ENCODE data around the gene ROCK1. TPM values are rescaled to one million over a fixed set of nuclear protein-coding genes. Genes with fewer than 3 reads are reported as not detected.

The ROCK1 gene
- total RNA-seq, 2 donors from 2014 or later: 20.7 to 26.2 TPM

- no peak for DNase-seq (ENCODE audit: low spot score)
- peaks cover 0 to 47% of the 10 kb centered on the region in 2 donors for H3K4me1 ChIP-seq
- H3K4me3 ChIP-seq: no peak overlapping the region
- H3K27me3 ChIP-seq: no peaks in the 10 kb centered on the region
- no peak for TF ChIP-seq CTCF (IDR thresholded peaks at IDR 0.05)
- H3K27ac ChIP-seq: no peak overlapping the region
- H3K9me3 ChIP-seq: no peaks in the 10 kb centered on the region
- H3K36me3 ChIP-seq: no peaks in the 10 kb centered on the region
These were observed 11.5 kb downstream of the ROCK1 start for GRCh38 chr18:21100146-21100545.

- H3K27ac ChIP-seq: no peak overlapping the region
- no peaks in the 10 kb centered on the region for H3K27me3 ChIP-seq
- no peak for DNase-seq (ENCODE audit: low spot score)
- H3K4me1 ChIP-seq: peaks cover 0 to 44% of the 10 kb centered on the region in 2 donors
- H3K4me3 ChIP-seq: no peak overlapping the region
- H3K36me3 ChIP-seq: no peaks in the 10 kb centered on the region
- H3K9me3 ChIP-seq: no peaks in the 10 kb centered on the region
- no peak for TF ChIP-seq CTCF (IDR thresholded peaks at IDR 0.05)
These were observed 12.2 kb downstream of the ROCK1 start for GRCh38 chr18:21099442-21099841.

DNA sequence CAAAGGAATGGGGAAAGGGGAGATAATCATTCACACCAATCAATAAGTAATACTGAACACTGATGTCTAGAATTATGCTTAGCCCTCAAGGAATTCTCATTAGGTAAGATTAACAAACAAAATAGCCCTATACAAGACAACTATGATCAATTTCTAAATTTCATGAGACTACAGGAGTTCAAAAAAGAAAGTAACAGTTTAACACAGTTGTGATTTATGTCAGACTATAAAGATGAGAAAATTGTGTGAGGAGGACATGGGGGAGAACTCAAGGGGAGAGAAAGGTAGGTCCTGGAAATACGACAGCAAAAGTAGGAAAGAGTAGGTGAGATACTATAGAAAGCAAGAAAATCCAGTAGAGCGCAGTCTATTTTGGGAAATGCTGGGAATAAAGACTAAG, 14.9 kb downstream of the ROCK1 start:
- no peak for TF ChIP-seq CTCF (IDR thresholded peaks at IDR 0.05)
- DNase-seq (ENCODE audit: low spot score): no peak
- no peak overlapping the region for H3K27ac ChIP-seq
- no peaks in the 10 kb centered on the region for H3K27me3 ChIP-seq
- H3K9me3 ChIP-seq: no peaks in the 10 kb centered on the region
- H3K36me3 ChIP-seq: no peaks in the 10 kb centered on the region
- H3K4me1 ChIP-seq: peaks cover 0 to 33% of the 10 kb centered on the region in 2 donors
- H3K4me3 ChIP-seq: no peak overlapping the region

DNA sequence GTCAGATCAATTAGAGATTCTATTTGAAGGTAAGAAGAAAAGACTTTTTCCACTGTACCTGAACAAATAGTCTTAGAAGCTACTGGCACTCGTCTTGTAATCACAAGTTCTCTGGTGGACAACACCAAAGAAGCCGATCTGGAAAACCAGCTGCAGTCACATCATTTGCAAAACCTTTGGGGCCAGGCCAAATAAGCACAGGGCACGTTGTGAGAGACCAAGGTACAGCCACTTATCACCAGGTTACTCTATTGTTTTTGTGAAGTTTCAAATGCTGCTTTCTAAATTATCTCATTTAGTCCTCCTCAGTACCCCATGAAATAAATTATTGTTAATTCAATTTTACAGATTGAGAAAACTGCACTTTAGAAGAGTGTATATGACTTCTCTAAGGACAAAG, 18.5 kb downstream of the ROCK1 start:
- no peak for DNase-seq (ENCODE audit: low spot score)
- Histone ChIP-seq H3K27ac (no peak overlapping the region), H3K27me3 (no peaks in the 10 kb centered on the region), H3K4me1 (peaks cover 0 to 12% of the 10 kb centered on the region in 2 donors), H3K9me3 (no peaks in the 10 kb centered on the region), H3K36me3 (no peaks in the 10 kb centered on the region), H3K4me3 (no peak overlapping the region)
- no peak for TF ChIP-seq CTCF (IDR thresholded peaks at IDR 0.05)

- Histone ChIP-seq H3K27me3 (no peaks in the 10 kb centered on the region), H3K4me3 (no peak overlapping the region), H3K27ac (no peak overlapping the region), H3K9me3 (no peaks in the 10 kb centered on the region), H3K4me1 (no peaks in the 10 kb centered on the region), H3K36me3 (no peaks in the 10 kb centered on the region)
- no peak for DNase-seq (ENCODE audit: low spot score)
- TF ChIP-seq CTCF (IDR thresholded peaks at IDR 0.05): no peak
These were observed 20.9 kb downstream of the ROCK1 start for GRCh38 chr18:21090680-21091079.

- no peak for DNase-seq (ENCODE audit: low spot score)
- no peaks in the 10 kb centered on the region for H3K27me3 ChIP-seq
- no peaks in the 10 kb centered on the region for H3K36me3 ChIP-seq
- no peaks in the 10 kb centered on the region for H3K4me1 ChIP-seq
- no peak overlapping the region for H3K4me3 ChIP-seq
- no peak for TF ChIP-seq CTCF (IDR thresholded peaks at IDR 0.05)
- H3K9me3 ChIP-seq: peaks cover 0 to 10% of the 10 kb centered on the region in 2 donors
- H3K27ac ChIP-seq: no peak overlapping the region
These were observed 25.9 kb downstream of the ROCK1 start for GRCh38 chr18:21085579-21086166.
